Neural crest cell (in vitro differentiated cells): ENCODE measurements around the gene SOD3. TPM values are rescaled to one million over a fixed set of nuclear protein-coding genes. Genes with fewer than 3 reads are reported as not detected.

ENCODE experiments used
- DNase-seq: peaks from one replicate; pipeline ENCODE4 v3.0.0; 2021; ENCODE audit warnings: low read depth, mixed read lengths, low spot score
- H3K27ac Mint-ChIP-seq: one replicate; pipeline ENCODE4 v1.8.0; 2021; ENCODE audit warnings: mild to moderate bottlenecking, mixed read lengths; ENCODE audit not compliant: unreplicated experiment
- H3K27me3 Mint-ChIP-seq: 2 replicates; pipeline ENCODE4 v1.8.0; 2021; ENCODE audit warnings: low read depth, mild to moderate bottlenecking, mixed read lengths
- H3K36me3 Mint-ChIP-seq: 2 replicates; pipeline ENCODE4 v1.8.0; 2021; ENCODE audit warnings: low read depth, mild to moderate bottlenecking, mixed read lengths
- H3K4me1 Mint-ChIP-seq: 2 replicates; pipeline ENCODE4 v1.8.0; 2021; ENCODE audit warnings: mixed read lengths
- H3K4me3 Mint-ChIP-seq: one replicate; pipeline ENCODE4 v1.8.0; 2021; ENCODE audit warnings: mild to moderate bottlenecking, mixed read lengths
- H3K9me3 Mint-ChIP-seq: 2 replicates; pipeline ENCODE4 v1.8.0; 2021; ENCODE audit warnings: mixed read lengths
- CTCF ChIP-seq: fragments of 200-600 bp; sonication (generic); conservative IDR thresholded peaks from 2 replicates; pipeline ENCODE4 v1.5.0; 2021; ENCODE audit warnings: antibody characterized with exemption, mild to moderate bottlenecking
- total RNA-seq: library from RNA; stranded (reverse); gene quantifications from 2 replicates; pipeline ENCODE4 v1.2.1, GENCODE V29; 2021

The SOD3 gene
- total RNA-seq, 1 donor from 2014 or later, result 0.16 TPM

- no peak overlapping the region for H3K27ac Mint-ChIP-seq
- H3K36me3 Mint-ChIP-seq, result no peaks in the 10 kb centered on the region
- H3K4me3 Mint-ChIP-seq, result no peak overlapping the region
- TF ChIP-seq CTCF, result no peak
- peaks cover 17% of the 10 kb centered on the region for H3K4me1 Mint-ChIP-seq
- no peak for DNase-seq
- H3K9me3 Mint-ChIP-seq, result no peaks in the 10 kb centered on the region
- no peaks in the 10 kb centered on the region for H3K27me3 Mint-ChIP-seq
Measured at GRCh38 chr4:24842356-24842755, 47.0 kb downstream of the SOD3 start.

GRCh38 chr4:24843096-24843495, 47.7 kb downstream of the SOD3 start:
- Mint-ChIP-seq H3K27me3 (no peaks in the 10 kb centered on the region), H3K9me3 (no peaks in the 10 kb centered on the region), H3K4me3 (no peak overlapping the region), H3K4me1 (peaks cover 17% of the 10 kb centered on the region), H3K27ac (no peak overlapping the region), H3K36me3 (no peaks in the 10 kb centered on the region)
- no peak for TF ChIP-seq CTCF
- DNase-seq, result no peak

- no peak for DNase-seq
- Mint-ChIP-seq H3K9me3 (no peaks in the 10 kb centered on the region), H3K36me3 (no peaks in the 10 kb centered on the region), H3K27me3 (no peaks in the 10 kb centered on the region), H3K27ac (peak overlapping the region; percentile 25), H3K4me1 (peaks cover 12% of the 10 kb centered on the region), H3K4me3 (no peak overlapping the region)
- TF ChIP-seq CTCF, result no peak
Measured at GRCh38 chr4:24845132-24845531, 49.8 kb downstream of the SOD3 start.

- no peak for DNase-seq
- Mint-ChIP-seq H3K36me3 (no peaks in the 10 kb centered on the region), H3K4me1 (peaks cover 4% of the 10 kb centered on the region), H3K9me3 (no peaks in the 10 kb centered on the region), H3K27me3 (no peaks in the 10 kb centered on the region), H3K4me3 (no peak overlapping the region), H3K27ac (no peak overlapping the region)
- no peak for TF ChIP-seq CTCF
Measured at GRCh38 chr4:24845902-24846301, 50.5 kb downstream of the SOD3 start.

GRCh38 chr4:24846716-24847115, 51.3 kb downstream of the SOD3 start:
- H3K4me1 Mint-ChIP-seq, result peaks cover 3% of the 10 kb centered on the region
- no peak overlapping the region for H3K4me3 Mint-ChIP-seq
- H3K36me3 Mint-ChIP-seq, result no peaks in the 10 kb centered on the region
- no peak for DNase-seq
- H3K9me3 Mint-ChIP-seq, result no peaks in the 10 kb centered on the region
- no peak for TF ChIP-seq CTCF
- no peak overlapping the region for H3K27ac Mint-ChIP-seq
- no peaks in the 10 kb centered on the region for H3K27me3 Mint-ChIP-seq

- H3K27ac Mint-ChIP-seq, result no peak overlapping the region
- H3K27me3 Mint-ChIP-seq, result no peaks in the 10 kb centered on the region
- no peaks in the 10 kb centered on the region for H3K9me3 Mint-ChIP-seq
- H3K36me3 Mint-ChIP-seq, result no peaks in the 10 kb centered on the region
- TF ChIP-seq CTCF, result no peak
- H3K4me1 Mint-ChIP-seq, result peaks cover 13% of the 10 kb centered on the region
- H3K4me3 Mint-ChIP-seq, result no peak overlapping the region
- no peak for DNase-seq
Measured at GRCh38 chr4:24849351-24849750, 54.0 kb downstream of the SOD3 start.
